ENCODE data around the gene NRIP2.
A peak's percentile ranks its signal among the peaks of the same experiment; 100 is the strongest.

Gene NRIP2

GRCh38 chr12:2819810-2820209, 15.0 kb downstream of the NRIP2 start:
- Histone ChIP-seq H3K9ac (ENCODE audit: low read length) (no peak overlapping the region), H2AFZ (ENCODE audit: insufficient read depth, low read length, poor library complexity) (no peak overlapping the region), H3K4me2 (ENCODE audit: low read length) (no peak overlapping the region), H4K12ac (ENCODE audit: low read depth, low read length) (no peak overlapping the region), H2AK5ac (ENCODE audit: low read length) (no peak overlapping the region), H3K9me3 (ENCODE audit: insufficient read depth, low read depth, low read length) (peaks cover 1% of the 10 kb centered on the region), H2BK5ac (ENCODE audit: low read depth, low read length, poor library complexity) (no peak overlapping the region), H2BK12ac (ENCODE audit: low read length) (no peak overlapping the region), H3K27me3 (ENCODE audit: insufficient read depth, low read length) (no peaks in the 10 kb centered on the region), H3K14ac (ENCODE audit: low read length) (no peak overlapping the region), H3K79me1 (ENCODE audit: low read length) (no peaks in the 10 kb centered on the region), H2BK120ac (ENCODE audit: insufficient read depth, low read length, poor library complexity) (no peak overlapping the region), H3K4me1 (ENCODE audit: control insufficient read depth in 1 of 2, insufficient read depth in 2 of 2, low read length in 2 of 2) (no peaks in the 10 kb centered on the region), H3K4ac (ENCODE audit: low read depth, low read length) (no peak overlapping the region), H3K23ac (ENCODE audit: low read length) (no peak overlapping the region), H3K27ac (ENCODE audit: low read depth, low read length) (no peak overlapping the region), H3K4me3 (ENCODE audit: low read depth, low read length) (no peak overlapping the region), H3K18ac (ENCODE audit: low read length) (no peak overlapping the region), H4K91ac (ENCODE audit: low read depth, low read length) (no peak overlapping the region), H3K36me3 (ENCODE audit: control insufficient read depth in 1 of 2, insufficient read depth in 2 of 2, low read length in 2 of 2) (peaks cover 35 to 55% of the 10 kb centered on the region in 2 experiments), H4K8ac (ENCODE audit: low read depth, low read length) (no peak overlapping the region), H3K79me2 (ENCODE audit: control insufficient read depth, insufficient read depth, low read length, poor library complexity) (no peaks in the 10 kb centered on the region)
- no peak for DNase-seq
- no CpG with 5 or more reads among the region's 15 CpGs for WGBS (ENCODE audit: extremely low coverage, insufficient coverage, insufficient read length)

- peaks cover 2% of the 10 kb centered on the region for H3K79me2 ChIP-seq (ENCODE audit: control insufficient read depth, insufficient read depth, low read length, poor library complexity)
- H4K12ac ChIP-seq (ENCODE audit: low read depth, low read length): peak overlapping the region; percentile 52
- H3K4me1 ChIP-seq (ENCODE audit: control insufficient read depth in 1 of 2, insufficient read depth in 2 of 2, low read length in 2 of 2): peaks cover 0 to 3% of the 10 kb centered on the region in 2 experiments
- H3K27me3 ChIP-seq (ENCODE audit: insufficient read depth, low read length): no peaks in the 10 kb centered on the region
- H2BK12ac ChIP-seq (ENCODE audit: low read length): no peak overlapping the region
- H3K23ac ChIP-seq (ENCODE audit: low read length): no peak overlapping the region
- H3K4me2 ChIP-seq (ENCODE audit: low read length): peak overlapping the region; percentile 78
- peak overlapping the region; percentile 77 for H4K8ac ChIP-seq (ENCODE audit: low read depth, low read length)
- H3K4ac ChIP-seq (ENCODE audit: low read depth, low read length): peak overlapping the region; percentile 37
- H2AK5ac ChIP-seq (ENCODE audit: low read length): no peak overlapping the region
- H2BK5ac ChIP-seq (ENCODE audit: low read depth, low read length, poor library complexity): peak overlapping the region; percentile 61
- peak overlapping the region; percentile 52 for H3K18ac ChIP-seq (ENCODE audit: low read length)
- H3K27ac ChIP-seq (ENCODE audit: low read depth, low read length): peak overlapping the region; percentile 50
- H3K79me1 ChIP-seq (ENCODE audit: low read length): peaks cover 8% of the 10 kb centered on the region
- no CpG with 5 or more reads among the region's 10 CpGs for WGBS (ENCODE audit: extremely low coverage, insufficient coverage, insufficient read length)
- peak overlapping the region; percentile 51 for H3K9ac ChIP-seq (ENCODE audit: low read length)
- H2BK120ac ChIP-seq (ENCODE audit: insufficient read depth, low read length, poor library complexity): no peak overlapping the region
- H3K14ac ChIP-seq (ENCODE audit: low read length): peak overlapping the region; percentile 78
- H4K91ac ChIP-seq (ENCODE audit: low read depth, low read length): peak overlapping the region; percentile 67
- peak; percentile 27 to 69 for DNase-seq
- H3K36me3 ChIP-seq (ENCODE audit: control insufficient read depth in 1 of 2, insufficient read depth in 2 of 2, low read length in 2 of 2): peaks cover 6 to 12% of the 10 kb centered on the region in 2 experiments
- peak overlapping the region; percentile 50 for H2AFZ ChIP-seq (ENCODE audit: insufficient read depth, low read length, poor library complexity)
- peak overlapping the region; percentile 99 for H3K4me3 ChIP-seq (ENCODE audit: low read depth, low read length)
- H3K9me3 ChIP-seq (ENCODE audit: insufficient read depth, low read depth, low read length): no peaks in the 10 kb centered on the region
These were observed 21.3 kb downstream of the NRIP2 start for GRCh38 chr12:2813214-2814185.

- WGBS (ENCODE audit: extremely low coverage, insufficient coverage, insufficient read length): no CpG with 5 or more reads among the region's 48 CpGs
- H2BK120ac ChIP-seq (ENCODE audit: insufficient read depth, low read length, poor library complexity): peak within 1 kb of the TSS; percentile 84
These were observed 22.3 kb downstream of the NRIP2 start, which contains the start of gene ITFG2 for GRCh38 chr12:2812290-2813213. TSS of gene ITFG2 (plus strand) at chr12:2812668. CDS start at chr12:2812761, 93 bp downstream.

GRCh38 chr12:2811801-2812200, 23.0 kb downstream of the NRIP2 start:
- H3K23ac ChIP-seq (ENCODE audit: low read length): no peak overlapping the region
- no peak overlapping the region for H2AK5ac ChIP-seq (ENCODE audit: low read length)
- no peak overlapping the region for H2BK5ac ChIP-seq (ENCODE audit: low read depth, low read length, poor library complexity)
- peak overlapping the region; percentile 8 for H2BK120ac ChIP-seq (ENCODE audit: insufficient read depth, low read length, poor library complexity)
- no peak overlapping the region for H3K18ac ChIP-seq (ENCODE audit: low read length)
- no peak overlapping the region for H3K14ac ChIP-seq (ENCODE audit: low read length)
- H4K12ac ChIP-seq (ENCODE audit: low read depth, low read length): peak overlapping the region; percentile 51
- H2BK12ac ChIP-seq (ENCODE audit: low read length): no peak overlapping the region
- H3K36me3 ChIP-seq (ENCODE audit: control insufficient read depth in 1 of 2, insufficient read depth in 2 of 2, low read length in 2 of 2): no peaks in the 10 kb centered on the region
- no peak overlapping the region for H3K4me2 ChIP-seq (ENCODE audit: low read length)
- H2AFZ ChIP-seq (ENCODE audit: insufficient read depth, low read length, poor library complexity): no peak overlapping the region
- H3K79me1 ChIP-seq (ENCODE audit: low read length): peaks cover 8% of the 10 kb centered on the region
- peak; percentile 15 to 78 for DNase-seq
- no peaks in the 10 kb centered on the region for H3K9me3 ChIP-seq (ENCODE audit: insufficient read depth, low read depth, low read length)
- no peaks in the 10 kb centered on the region for H3K27me3 ChIP-seq (ENCODE audit: insufficient read depth, low read length)
- no peak overlapping the region for H3K27ac ChIP-seq (ENCODE audit: low read depth, low read length)
- no CpG with 5 or more reads among the region's 5 CpGs for WGBS (ENCODE audit: extremely low coverage, insufficient coverage, insufficient read length)
- H3K79me2 ChIP-seq (ENCODE audit: control insufficient read depth, insufficient read depth, low read length, poor library complexity): peaks cover 2% of the 10 kb centered on the region
- H4K91ac ChIP-seq (ENCODE audit: low read depth, low read length): peak overlapping the region; percentile 15
- peak overlapping the region; percentile 59 for H4K8ac ChIP-seq (ENCODE audit: low read depth, low read length)
- H3K4me3 ChIP-seq (ENCODE audit: low read depth, low read length): no peak overlapping the region
- H3K9ac ChIP-seq (ENCODE audit: low read length): no peak overlapping the region
- H3K4me1 ChIP-seq (ENCODE audit: control insufficient read depth in 1 of 2, insufficient read depth in 2 of 2, low read length in 2 of 2): peaks cover 0 to 3% of the 10 kb centered on the region in 2 experiments
- no peak overlapping the region for H3K4ac ChIP-seq (ENCODE audit: low read depth, low read length)

More at GRCh38 chr12:2812290-2813213, 22.3 kb downstream of the NRIP2 start, which contains the start of gene ITFG2:
- Histone ChIP-seq H3K36me3 (ENCODE audit: control insufficient read depth in 1 of 2, insufficient read depth in 2 of 2, low read length in 2 of 2) (peaks cover 3% of the 10 kb centered on the region in 2 experiments), H2BK5ac (ENCODE audit: low read depth, low read length, poor library complexity) (peak within 1 kb of the TSS; percentile 88), H3K79me1 (ENCODE audit: low read length) (peaks cover 8% of the 10 kb centered on the region), H2AFZ (ENCODE audit: insufficient read depth, low read length, poor library complexity) (peak within 1 kb of the TSS; percentile 92), H3K4me2 (ENCODE audit: low read length) (peak within 1 kb of the TSS; percentile 78), H3K9me3 (ENCODE audit: insufficient read depth, low read depth, low read length) (no peaks in the 10 kb centered on the region), H3K27me3 (ENCODE audit: insufficient read depth, low read length) (no peaks in the 10 kb centered on the region), H4K12ac (ENCODE audit: low read depth, low read length) (peak within 1 kb of the TSS; percentile 97), H3K27ac (ENCODE audit: low read depth, low read length) (peak within 1 kb of the TSS; percentile 95), H3K4me3 (ENCODE audit: low read depth, low read length) (peak within 1 kb of the TSS; percentile 99), H2BK12ac (ENCODE audit: low read length) (no peak within 1 kb of the TSS), H3K4me1 (ENCODE audit: control insufficient read depth in 1 of 2, insufficient read depth in 2 of 2, low read length in 2 of 2) (peaks cover 0 to 3% of the 10 kb centered on the region in 2 experiments), H3K18ac (ENCODE audit: low read length) (peak within 1 kb of the TSS; percentile 97), H3K9ac (ENCODE audit: low read length) (peak within 1 kb of the TSS; percentile 100), H3K79me2 (ENCODE audit: control insufficient read depth, insufficient read depth, low read length, poor library complexity) (peaks cover 2% of the 10 kb centered on the region), H2AK5ac (ENCODE audit: low read length) (no peak within 1 kb of the TSS), H3K23ac (ENCODE audit: low read length) (no peak within 1 kb of the TSS), H4K91ac (ENCODE audit: low read depth, low read length) (peak within 1 kb of the TSS; percentile 88), H4K8ac (ENCODE audit: low read depth, low read length) (peak within 1 kb of the TSS; percentile 97), H3K4ac (ENCODE audit: low read depth, low read length) (peak within 1 kb of the TSS; percentile 88), H3K14ac (ENCODE audit: low read length) (peak within 1 kb of the TSS; percentile 98)
- DNase-seq: peak; percentile 95 to 98
